Measurements from ENCODE around the gene YJEFN3.

- TF ChIP-seq CTCF (conservative IDR thresholded peaks at IDR 0.05): no peak
- TF ChIP-seq EZH2 (IDR thresholded peaks at IDR 0.05; ENCODE audit: low read depth): no peak
These were observed 46.7 kb downstream of the YJEFN3 start for GRCh38 chr19:19575411-19575810.

Measured in PC-9 (cell line).